NCI-H2029 (cell line): ENCODE measurements around the gene SOX3.

Source experiments
- DNase-seq: peaks from one replicate; lab custom pipeline; 2025; lab: John Stamatoyannopoulos, UW

Gene SOX3

DNA sequence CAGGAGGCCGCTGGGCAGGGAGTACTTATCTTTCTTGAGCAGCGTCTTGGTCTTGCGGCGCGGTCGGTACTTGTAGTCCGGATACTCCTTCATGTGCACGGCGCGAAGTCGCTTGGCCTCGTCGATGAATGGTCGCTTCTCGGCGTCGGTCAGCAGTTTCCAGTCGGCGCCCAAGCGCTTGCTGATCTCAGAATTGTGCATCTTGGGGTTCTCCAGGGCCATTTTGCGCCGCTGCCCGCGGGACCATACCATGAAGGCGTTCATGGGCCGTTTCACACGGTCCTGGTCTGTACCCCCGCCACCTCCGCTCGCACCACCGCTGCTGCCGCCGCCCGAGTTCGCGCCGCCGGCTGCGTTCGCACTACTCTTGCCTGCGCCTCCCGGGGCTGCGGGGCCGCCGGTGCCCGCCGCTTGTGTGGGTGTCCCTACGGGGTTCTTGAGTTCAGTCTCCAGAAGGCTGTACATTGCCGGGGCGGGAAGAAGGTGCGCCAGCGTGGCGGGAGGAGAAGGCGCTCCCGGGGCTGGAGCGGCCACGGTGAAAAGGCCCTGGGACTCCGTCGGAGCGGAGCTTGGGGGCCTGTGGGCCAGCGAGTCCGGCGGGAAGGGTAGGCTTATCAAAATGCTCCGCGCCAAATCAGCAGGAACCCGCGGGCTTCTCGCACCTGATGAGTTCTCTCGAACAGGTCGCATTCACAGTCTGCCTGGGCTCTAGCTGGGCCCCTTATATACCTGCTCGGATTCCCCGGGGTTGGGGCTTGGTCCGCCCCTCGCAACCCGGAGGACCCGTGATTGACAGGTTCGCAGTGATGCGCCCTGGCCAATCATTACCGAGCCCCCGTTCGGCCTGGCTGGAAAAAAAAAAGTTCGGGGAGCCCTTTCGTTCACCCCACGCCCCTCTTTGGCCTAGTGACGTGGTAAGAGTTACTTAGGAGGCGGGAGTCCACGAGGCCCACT lies at the start of gene SOX3:
SOX3 (minus strand) TSS at position 699 of the 954 bp plus-strand sequence; CDS start at position 690, 9 bp downstream.
- no peak for DNase-seq

DNA sequence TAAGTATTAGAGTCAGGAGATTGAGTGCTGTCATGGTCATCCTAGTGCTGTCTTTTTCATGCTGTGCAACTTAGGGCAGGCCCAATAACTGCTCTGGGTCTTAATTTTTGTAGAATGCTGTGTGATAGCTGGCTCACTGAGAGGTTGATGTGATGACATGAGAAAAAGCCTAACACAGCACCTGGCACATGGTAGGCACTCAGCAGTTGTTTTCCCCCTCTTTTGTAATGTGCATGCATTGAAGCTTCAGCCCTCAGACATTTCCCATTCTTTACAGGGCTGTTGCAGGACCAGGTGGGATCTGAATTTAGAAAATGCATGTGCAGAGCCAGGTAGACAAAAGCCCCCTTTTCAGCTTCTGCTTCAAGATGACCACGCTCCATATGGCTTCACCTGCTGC lies 44.1 kb upstream of the SOX3 start:
- DNase-seq: no peak

DNA sequence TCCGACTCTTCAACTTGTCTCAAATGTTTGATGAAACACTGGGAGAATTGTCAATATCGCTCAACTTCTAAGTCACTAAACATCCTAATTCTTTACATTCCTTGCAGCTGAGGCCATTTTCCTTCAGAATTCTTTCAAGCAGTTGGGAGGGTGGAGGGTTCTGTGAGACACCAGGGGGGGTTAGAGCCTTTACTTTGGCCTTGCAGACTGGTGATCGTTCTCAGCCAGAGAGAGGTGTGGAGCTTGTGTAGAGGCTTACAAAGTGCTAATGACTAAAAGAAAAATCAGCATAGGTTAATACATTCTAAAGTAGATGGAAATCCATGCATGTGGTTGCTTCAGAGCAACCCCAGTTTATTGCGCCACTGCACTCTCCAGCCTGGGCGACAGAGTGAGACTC lies 21.3 kb upstream of the SOX3 start:
- DNase-seq: no peak

DNA sequence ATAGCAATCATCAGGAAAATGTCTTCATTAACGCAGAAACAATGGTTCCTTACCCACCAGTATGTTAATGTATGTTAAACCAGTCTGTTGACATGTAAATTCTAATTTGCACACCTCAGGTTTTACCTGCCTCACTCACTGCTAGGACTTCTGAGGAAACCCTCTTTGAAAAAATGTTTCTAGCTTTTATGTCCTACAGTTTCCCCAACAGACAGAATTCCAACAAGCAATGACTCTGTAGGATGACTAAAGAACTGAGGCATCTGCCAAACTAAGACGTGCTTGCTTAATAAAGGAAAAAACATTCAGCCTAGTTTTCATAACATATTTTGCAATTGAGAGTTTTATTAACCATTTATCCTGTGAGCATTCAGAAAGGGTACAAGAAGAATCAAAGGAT lies 20.6 kb upstream of the SOX3 start:
- DNase-seq: no peak

DNA sequence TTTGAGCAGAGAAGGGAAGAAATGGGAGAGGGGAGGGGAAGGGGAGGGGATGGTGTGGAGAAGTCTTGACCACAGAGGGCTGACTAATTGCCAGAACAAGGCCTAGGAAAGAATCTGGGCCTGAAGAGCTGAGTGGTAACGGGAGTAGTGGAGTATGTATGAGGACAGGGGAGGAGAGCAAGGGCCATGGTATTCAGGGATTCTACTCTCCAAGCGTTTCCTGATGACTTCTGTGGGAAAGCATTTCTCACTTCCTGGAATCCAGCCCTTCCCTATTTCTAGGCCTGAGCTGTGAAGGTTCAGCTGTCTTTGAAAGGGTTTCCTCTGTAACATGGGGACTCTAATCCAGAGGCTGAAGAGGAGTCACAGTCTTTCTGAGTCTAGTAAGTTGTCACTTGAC lies 19.7 kb upstream of the SOX3 start:
- no peak for DNase-seq

DNA sequence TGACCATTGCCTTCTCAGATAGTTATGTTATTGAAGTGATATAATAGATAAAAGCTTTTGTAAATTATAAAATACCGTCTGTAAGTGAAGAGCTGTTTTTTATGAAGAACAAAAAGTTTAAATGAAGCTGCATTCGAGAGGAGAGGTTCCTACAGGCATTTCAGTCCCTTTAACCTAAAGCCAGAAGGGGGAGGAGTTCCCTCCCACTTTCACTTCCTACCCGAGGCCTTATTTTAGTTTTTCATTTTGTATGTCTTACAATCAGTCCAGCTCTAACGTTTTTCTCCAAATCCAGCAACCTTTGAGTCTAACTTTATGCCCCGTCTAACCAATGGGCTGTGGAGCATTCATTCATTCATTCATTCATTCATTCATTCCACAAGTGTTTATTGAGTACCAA lies 16.5 kb upstream of the SOX3 start:
- DNase-seq: no peak

DNA sequence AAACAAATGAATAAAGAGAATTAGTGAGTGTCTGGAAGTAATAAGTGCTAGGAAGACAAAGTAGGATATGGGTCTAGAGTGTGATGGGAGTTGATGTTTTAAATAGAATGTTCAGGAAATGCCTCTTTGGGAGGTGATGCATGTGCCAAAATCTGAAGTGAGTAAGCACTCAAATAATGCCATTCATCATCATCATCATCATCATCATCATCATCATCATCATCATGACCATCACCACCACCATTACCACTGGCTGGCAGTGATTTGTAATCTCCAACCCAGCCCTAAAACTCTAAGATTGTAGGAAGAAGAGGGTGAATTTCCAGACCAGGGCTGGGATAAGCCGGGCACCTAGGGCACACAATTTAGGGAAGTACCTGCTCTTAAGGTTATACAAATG lies 9.7 kb upstream of the SOX3 start:
- no peak for DNase-seq

DNA sequence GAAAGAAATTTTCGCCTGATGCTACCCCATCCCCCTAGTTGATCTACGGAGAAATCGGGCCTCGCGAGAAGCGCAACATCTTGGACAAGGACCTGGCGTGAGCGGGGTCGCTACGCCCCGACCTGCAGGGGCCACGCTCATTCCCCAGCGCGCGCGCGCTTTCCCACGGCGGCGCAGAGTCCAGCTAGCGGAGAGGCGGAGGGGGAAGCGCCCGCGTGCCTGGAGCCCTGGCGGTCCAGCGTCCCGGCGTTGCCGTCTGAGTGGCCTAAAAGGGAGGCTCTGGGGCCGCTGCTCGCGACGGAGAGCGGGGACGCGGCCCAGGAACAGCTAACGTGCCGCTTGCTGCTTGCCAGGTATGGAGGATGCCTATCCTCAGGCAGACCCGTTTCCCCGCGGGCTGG lies 6.0 kb upstream of the SOX3 start:
- DNase-seq: no peak

DNA sequence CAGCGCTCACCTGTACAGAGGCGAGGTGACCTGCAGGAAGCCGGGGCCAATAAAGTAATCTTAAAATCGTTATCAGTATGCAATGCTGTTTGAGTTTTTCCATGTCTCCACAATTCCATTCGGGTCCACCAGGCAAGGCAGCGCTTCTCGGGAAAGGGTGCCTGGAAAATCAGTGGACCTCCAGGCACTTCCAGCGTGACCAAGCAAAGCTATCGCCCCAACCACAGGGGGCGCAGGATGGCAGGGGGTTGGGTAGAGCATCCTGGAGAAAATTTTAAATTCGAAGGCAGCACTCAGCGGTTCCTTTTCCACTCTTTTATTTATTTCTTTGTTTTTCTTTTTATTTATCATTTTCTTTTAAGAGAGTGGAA lies 5.4 kb upstream of the SOX3 start:
- DNase-seq: no peak

DNA sequence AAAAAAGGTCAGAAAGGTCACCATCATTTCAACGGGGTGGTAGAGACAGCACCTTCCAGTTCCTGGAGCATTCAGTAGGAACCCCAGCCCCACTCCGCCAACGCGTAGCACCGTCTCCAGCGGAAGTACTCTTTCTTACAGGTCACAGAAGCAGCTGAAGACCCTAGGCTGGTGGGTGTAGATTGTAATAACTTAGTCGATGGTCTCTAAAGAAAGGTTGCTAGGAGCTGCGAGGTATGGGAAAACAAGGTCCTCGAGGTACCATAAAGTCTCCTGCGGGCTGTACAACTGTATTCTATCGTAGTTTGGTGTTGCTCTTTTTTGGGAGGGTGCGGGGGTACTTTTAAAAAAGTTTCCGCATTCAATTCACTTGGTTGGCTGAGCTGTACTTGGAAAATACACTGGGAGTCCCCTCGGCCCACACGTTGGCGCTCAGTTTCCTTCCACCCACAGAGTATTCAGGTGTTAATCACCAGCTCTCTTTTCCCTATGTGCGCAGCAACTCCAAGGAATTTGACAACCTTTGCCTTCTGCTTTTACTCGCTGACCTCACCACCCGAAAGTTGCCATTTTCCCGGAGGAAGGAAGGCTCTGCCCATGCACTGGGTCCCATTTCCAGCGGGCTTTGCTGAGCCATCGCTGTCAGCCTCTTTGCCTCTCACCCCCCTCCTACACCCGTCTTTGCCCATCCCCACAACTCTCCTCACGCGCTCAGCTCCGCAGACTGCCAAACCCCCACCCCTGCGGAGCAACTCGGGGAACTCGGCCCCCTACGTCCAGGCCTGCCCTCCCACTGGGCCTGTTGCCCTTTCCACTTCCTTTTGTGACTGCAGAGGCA lies 4.8 kb upstream of the SOX3 start:
- DNase-seq: no peak

DNA sequence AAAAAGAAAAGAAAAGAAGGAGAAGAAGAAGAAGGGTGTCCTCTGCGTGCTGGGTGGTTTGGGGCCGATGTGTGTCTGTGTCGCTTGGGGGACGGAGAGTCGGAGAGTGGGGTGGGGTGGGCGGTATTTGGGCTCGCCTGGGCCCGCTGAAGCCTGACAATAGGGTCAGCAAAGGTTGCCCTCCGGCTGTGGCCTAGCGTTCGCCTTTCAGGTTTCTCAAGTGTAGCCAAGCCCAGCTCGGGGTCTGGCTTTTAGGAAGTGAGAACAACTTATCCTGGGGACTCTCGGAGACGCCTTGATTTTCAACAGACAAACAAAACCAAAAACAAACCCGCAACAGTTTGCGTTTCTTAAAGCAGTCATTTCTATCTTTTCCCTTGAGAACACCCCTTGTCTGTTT lies 4.1 kb upstream of the SOX3 start:
- no peak for DNase-seq

DNA sequence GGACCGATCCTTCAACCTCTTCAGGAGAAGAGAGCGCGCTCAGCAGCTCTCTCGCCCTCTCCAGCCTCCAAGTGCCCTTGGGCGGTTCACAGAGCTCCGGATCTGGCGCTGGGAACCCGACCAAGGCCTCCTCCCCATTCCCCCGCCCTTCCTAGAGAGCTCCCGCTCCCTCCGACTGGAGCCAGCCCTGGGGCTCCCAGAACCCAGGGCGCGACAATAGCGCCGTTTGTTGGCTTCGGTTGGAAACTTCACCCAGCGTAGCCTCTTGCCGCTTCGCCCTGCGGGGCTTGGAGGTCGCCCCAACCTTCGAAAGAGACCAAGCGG lies 3.1 kb upstream of the SOX3 start:
- no peak for DNase-seq

DNA sequence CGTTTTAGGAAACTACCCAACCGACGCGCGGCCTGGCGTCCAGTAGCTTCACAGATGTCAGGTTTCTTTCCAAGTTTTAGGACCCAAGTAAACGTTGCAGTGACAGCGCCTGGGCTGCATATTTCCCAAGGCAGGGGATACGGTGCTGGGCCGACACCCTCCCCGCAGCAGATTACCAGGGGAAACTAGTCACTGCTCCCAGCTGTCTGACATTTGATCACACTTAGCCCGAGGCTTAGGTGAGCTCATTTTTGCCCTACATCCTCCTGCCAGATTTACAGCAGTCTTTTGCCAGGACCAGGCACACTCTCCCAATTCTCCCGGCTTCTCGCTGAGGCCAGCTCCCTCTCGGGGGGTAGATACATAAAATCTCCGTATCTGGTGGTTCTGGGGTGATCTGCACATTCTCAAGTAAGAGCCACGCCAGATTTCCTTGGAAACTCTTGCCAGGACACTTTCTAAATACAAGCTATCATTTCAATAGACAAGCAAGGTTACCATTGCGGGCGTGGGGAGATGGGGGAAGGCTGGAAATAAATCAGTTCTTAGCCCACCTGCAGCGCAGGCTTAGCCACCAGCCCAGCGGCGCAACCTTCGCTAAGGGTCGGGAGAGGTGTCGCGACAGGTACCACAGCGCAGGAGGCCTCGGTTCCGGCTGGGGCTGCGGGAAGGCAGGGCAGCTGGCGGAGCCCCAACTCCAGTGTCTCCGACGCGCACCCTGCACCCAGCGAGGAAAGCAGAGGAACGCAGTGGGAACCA lies 2.5 kb upstream of the SOX3 start:
- no peak for DNase-seq

DNA sequence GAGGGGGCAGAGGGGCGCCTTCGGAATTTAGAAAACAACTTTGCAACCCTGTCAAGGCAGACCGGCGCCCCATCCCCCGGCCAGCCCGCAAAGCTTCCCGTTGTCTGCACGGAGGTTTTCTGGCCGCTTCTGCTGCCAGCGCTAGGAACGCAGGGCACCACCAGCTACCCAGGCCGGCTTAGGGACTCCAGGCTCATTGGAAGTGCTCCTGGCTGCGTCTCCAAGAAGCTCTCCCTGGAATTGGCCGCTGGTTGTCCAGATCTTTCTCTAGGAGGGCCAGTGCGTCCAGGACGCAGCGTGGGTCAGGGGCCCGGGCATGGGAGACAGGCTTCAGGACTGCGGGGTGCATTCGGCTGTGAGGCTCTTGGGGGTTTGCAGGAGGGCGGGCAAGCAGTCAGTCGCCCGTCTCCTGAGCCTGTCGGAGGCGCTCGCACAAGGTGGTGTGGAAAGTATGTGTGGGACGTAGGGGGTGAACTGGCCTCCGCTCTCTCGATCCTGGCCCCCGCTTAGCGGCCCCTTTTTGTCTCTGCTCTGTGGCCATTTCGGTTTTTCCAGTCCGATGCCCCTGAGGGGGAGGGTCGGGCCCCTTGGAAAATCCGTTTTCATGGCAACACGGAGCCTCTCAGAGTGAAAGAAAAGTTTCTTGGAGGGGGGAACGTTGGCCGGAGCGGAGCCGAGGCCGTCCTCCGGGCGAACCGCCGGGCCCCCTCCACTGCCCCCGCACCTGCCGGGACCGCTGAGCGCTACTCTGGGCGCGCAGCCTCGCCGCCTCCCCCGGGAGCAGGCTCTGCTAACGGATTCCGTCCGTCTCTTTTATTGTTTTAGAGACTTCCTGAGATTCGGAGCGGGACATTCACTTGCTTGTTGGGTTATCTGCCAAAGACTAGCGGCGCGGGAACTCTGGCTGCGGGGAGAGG lies 810 bp upstream of the SOX3 start:
- no peak for DNase-seq

DNA sequence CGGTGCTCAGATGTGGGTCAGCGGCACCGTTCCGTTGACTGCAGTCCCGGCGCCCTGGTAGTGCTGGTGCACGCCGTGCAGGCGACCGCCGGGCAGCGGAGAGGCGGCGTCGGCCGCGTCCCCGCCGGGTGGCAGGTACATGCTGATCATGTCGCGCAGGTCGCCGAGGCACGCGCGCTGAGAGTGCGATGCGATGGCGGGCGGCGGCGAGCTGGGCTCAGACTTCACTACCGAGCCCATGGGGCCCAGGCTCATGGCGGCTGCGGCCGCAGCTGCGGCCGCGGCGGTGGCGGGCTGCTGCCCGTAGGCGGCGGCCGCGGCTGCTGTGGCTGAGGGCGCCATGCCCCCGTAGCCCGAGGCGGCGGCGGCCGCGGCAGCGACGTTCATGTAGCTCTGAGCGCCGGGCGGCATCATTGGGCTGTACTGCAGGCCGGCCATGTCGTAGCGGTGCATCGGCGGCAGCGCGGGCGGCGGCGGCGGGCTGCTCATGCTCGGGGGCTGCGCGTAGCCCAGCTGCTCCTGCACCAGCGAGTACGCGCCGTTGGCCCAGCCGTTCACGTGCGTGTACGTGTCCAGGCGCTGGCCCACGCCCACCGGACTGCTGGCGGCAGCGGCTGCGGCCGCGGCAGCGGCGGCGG lies 1.0 kb downstream of the SOX3 start:
- no peak for DNase-seq

DNA sequence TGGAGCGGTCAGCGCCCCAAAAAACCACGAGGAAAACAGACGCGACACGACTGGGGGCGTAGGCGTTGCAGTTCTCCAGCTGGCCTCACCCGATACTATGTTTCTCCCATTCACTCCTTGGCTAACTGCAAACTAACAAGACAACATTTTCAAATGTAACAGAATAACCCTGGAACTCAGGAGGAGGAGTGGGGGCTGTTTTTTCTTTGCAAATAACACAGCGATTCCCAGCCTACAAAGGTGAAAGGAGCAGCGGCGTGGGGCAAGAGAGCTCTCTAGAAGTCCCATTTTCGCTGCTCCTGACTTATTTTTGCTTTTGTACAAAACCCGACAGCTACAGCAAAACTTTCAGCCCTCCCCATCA lies 1.6 kb downstream of the SOX3 start:
- no peak for DNase-seq

DNA sequence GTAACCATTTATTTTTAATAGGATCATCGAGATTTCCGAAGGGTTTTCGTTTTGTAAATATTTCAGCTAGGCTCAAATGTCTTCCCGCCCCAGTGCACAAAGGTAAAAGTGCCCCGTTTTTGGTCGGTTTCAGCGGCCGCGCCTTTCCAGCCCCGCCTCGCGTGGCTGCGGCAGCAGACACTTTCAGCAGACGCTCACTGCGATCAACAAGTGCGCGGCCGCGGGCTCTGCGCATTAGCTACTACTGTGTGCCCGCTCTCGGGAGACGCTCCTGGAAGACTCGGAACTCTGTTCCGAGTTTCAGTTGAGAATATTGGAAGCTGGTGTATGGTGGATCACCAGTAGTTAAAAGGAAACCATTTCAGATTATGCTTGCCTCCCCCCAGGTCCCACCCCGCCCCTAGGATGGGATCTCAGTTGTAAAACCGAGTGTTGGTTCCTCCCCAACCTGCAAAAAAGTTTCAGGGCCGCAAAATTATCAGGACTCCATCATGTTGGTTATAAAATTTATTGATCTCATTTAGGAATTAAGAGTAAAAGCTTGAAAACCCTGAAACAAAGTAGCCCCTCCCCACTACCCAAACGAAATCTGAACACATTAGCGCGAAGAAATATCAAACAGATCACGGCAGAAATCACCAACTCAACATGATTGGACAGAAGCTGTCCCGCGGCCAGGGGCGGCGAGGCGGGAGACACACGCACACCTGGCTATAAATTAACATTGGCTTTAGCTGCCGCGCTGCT lies 2.2 kb downstream of the SOX3 start:
- DNase-seq: no peak

DNA sequence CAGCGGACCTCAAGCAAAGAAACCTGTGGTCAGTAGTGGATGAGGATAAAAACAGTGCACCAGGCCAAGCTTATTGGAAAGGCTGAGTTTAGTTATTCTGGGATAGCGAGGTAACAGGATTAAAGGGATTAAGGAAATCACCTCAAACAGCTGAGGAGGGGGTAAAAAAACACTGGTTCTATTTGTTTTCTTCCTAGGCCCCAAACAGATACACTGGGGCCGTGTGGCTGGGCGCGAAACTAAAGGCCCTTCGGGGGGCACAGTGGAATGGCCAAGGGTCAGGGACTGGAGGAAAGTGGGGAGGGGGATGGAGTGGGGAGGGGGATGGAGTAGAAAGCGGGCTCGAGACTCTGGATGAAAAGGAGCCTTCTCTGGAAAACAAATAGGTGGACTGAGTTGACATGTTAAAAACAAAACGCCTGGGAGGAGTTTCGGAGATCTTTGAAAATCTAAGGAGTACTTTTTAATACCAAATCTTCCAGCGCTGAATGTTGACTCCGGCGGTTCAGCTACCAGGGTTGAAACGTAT lies 2.9 kb downstream of the SOX3 start:
- no peak for DNase-seq

DNA sequence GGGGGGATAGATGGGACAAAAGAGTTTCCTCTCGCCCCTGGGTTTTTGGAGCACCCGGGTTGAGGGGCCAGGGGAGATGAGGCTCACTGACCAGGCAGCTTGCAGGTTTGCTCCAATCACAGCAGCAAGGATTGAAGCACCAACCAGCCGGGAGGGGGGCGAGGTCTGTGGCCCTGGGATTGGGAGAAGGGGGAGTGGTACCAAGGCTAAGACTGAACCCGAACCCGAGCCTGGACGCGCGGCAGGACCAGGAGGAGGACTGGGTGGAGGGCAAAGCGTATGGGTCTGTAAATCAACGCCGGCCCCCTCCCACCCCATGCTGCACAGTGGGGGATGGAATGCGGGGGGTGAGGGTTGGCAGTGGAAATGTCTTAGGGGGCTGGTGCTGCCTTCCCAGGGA lies 3.5 kb downstream of the SOX3 start:
- no peak for DNase-seq

DNA sequence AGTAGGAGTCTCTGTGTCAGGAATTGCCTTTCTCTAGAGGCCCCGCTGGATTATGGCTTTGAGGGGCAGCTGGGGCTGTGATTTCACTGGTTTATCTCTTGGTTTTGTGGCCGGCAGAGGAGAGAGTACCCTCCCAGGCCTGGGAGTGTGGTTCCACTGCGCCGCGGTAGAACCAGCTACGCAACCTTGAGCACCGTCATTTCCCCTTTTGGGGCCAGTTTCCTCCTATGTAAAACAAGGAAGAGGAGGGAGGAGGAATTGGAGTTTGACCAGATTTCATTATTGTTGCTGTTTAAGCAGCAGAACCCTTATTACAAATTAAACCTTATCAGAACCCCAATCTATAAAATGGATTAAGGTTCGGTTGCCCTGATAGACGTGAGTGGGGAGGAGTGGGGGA lies 4.4 kb downstream of the SOX3 start:
- DNase-seq: no peak
